Fibroblast of peridontal ligament (primary cell): Measurements from ENCODE around the gene NSRP1.
"Not testable (repeated sequence)": the region's sequence is repeated elsewhere in the genome, so short reads cannot be mapped to it uniquely, and the experiment has no call there.

Experiments
- DNase-seq: peaks from one replicate; pipeline ENCODE4 v3.0.0-alpha.2; 2010; ENCODE audit errors: extremely low read depth

NSRP1 gene

DNA sequence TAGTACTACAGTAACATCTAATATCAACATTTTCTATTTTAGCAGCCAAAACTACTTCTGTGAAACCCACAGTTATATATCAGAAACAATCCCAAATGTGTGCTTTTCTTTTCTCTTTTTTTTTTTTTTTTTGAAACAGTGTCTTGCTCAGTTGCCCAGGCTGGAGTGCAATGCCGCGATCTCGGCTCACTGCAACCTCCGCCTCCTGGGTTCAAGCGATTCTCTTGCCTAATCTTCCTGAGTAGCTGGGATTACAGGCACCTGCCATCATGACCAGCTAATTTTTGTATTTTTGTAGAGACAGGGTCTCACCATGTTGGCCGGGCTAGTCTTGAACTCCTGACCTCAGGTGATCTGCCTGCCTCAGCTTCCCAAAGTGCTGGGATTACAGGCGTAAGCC lies 2.0 kb downstream of the NSRP1 start:
- DNase-seq, result not testable (repeated sequence)

DNA sequence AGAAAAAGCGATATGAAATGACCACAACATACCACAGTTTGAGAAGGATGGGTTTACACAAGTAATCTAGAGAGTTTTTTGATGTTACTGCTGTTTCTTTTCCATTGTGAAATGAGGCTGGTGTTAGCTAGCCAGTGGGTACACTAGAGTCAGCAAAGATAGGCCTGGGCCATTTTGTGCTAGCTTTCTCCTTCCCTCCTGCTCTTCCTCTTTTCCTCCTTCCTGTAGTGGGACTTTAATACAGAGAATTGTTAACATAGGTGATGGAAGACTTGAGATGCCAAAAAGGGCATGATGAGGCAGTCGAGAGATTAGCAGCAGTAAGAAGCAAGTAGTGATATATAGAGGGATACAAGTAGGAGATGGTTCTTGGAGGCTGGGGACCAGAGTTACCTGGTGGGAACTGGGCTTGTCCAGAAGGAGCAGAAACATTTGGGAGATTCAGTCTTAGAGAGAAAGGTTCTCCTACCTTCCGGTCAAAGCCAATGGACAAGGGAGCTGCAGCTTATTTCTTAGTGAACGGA lies 7.7 kb downstream of the NSRP1 start:
- no peak for DNase-seq

DNA sequence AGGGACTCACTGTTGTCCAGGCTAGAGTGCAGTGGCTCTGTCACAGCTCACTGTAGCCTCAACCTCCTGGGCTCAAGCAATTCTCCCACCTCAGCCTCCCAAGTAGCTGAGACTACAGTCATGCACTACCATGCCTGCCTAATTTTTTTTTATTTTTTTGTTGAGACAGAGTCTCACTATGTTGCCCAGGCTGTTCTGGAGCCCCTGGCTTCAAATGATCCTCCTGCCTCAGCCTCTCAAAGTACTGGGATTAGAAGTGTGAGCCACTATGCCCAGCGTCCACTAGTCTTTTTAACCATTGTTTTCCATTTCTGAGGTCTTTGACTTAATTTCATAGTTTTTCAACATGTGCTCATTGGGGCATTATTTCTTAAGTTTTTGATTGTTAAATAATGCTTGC lies 13.5 kb downstream of the NSRP1 start:
- DNase-seq, result no peak

DNA sequence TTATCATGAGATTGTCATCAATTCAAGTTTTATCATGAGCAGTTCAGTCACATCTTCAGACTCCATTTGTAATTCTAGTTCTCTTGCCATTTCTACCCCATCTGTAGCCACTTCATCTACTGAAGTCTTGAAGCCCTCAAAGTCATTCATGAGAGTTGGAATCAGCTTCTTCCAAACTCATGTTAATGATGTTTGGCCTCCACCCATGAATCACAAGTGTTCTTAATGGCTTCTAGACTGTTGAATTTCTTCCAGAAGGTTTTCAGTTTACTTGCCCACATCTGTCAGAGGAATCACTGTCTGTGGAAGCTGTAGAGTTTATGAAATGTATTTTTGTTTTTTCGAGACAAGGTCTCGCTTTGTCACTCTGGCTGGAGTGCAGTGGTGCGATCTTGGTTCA lies 16.0 kb downstream of the NSRP1 start:
- no peak for DNase-seq

DNA sequence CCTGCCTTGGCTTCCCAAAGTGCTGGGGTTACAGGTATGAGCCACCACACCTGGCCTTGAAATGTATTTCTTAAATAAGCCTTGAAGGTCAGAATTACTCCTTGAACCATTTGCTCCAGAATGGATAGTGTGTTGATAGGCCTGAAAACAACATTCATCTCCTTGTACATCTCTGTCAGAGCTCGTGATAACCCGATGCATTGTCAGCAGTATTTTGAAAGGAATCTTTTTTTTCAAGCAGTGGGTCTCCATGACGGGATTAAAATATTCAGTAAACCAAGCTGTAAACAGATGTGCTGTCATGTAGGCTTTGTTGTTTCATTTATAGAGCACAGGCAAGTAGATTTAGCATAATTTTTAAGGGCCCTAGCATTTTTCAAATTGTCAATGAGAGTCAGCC lies 16.6 kb downstream of the NSRP1 start:
- no peak for DNase-seq

DNA sequence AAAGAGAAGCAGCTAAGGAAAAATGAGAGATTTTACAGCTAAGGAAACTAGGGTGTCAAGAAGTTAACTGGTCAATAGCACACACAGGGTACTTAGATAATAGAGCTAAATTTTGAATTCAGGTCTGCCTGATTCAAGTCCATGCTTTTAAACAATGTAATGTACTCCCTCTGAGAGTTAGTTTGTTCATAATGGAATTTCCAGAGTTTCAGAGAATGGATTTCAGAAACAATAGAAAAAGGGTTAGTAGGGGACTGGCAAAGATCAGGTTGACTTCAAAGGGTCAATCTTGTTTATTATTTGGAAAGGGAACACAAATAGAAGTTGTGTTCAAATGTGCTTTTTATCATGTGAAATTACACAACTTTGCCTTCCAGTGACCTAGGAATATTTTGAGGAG lies 17.9 kb downstream of the NSRP1 start:
- no peak for DNase-seq

DNA sequence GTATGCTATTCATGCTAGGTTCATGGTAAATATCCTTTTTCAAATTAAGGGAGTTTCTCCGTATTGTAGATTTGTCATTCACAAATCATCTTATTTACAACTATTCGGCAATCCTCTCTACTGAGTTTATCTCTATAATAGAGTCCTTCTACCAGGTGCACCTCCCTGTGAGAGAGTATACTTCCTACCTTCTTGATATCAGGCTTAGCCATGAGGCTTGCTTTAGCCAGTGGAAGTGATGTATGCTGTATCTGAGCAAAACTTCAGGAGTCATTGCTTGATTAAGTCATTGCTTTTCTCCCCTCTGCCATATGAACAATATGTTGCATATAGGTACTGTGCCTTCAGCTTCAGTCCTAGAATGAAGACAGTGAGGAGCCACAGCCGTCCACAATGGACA lies 20.5 kb downstream of the NSRP1 start:
- no peak for DNase-seq

DNA sequence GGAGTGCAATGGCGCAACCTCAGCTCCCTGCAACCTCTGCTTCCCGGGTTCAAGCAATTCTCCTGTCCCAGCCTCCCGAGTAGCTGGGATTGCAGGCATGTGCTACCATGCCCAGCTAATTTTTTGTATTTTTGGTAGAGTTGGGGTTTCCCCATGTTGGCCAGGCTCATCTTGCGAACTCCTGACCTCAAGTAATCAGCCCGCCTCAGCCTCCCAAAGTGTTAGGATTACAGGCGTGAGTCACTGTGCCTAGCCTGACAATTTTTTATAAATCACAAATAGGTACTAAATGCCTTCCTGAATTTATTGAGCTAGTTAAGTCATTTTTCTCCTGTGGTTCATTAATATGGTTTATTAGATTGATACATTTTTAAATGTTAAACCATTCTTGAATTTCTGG lies 31.2 kb downstream of the NSRP1 start:
- not testable (repeated sequence) for DNase-seq

DNA sequence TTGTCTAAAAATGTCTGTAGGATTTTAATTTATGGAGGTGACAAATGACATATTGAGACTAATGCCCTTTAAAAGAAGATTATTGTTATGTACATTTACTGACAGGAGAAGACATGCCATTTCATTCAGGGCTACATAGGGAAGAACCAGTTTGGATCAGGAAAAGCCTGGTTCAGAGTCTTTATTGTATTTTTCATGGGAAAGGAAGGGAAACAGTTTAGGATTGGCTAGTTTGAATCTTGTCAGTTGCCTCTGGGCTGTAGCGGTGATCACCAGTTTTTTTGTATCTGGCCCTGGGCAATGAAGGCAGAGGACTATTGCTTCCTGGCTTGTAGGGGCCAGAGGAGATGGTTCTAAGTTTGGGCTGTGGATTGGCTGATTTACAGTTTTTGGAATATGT lies 31.8 kb downstream of the NSRP1 start:
- DNase-seq, result no peak

DNA sequence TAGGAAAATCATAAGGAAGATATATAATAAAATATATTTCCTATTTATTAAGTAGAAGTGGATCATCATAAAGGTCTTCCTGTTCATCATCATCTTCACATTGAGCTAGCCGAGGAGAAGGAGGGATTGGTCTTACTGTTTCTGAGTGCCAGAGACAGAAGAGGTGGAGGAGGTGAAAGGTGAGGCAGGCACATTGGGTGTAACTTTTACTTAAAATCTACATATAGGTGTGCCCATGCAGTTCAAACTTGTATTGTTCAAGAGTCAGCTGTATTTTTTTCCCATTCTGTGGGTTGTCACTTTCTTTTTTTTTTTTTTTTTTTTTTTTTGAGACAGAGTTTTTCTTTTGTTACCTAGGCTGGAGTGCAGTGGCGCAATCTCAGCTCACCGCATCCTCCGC lies 34.9 kb downstream of the NSRP1 start:
- no peak for DNase-seq

DNA sequence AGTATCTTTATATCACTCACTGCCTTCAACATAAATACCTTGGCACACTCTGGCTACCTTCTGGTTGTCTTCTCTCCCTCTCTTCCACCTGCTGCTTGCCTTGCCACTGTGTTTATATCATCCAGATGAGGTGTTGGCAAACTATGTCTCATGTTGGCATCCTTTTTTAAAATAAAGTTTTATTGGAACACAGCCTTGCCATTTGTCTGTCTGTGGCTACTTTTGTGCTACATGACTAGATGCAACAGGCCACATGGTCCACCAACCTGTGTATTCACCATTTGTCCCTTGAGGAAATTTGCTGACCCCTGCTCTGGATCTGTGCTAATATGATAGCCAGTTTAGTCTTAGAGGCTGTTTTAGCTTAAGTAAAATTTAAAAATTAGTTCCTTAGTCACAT lies 36.8 kb downstream of the NSRP1 start:
- no peak for DNase-seq

DNA sequence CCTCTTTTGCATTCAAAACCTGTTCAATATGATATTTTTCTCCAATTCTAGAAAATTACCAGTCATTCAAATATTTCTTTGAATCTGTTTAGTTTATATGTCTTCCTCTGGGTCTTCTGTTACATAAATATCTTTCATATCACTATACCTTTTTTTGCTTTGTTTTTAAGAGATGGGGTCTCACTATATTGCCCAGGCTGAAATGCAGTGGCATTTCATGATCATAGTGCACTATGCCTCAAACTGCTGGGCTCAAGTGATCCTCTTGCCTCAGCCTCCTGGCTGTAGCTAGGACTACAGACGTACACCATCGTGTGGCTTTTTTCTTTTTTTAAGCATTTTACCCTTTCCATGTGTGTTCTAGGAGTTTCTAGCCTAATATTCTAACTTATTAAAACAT lies 38.8 kb downstream of the NSRP1 start:
- DNase-seq, result no peak

DNA sequence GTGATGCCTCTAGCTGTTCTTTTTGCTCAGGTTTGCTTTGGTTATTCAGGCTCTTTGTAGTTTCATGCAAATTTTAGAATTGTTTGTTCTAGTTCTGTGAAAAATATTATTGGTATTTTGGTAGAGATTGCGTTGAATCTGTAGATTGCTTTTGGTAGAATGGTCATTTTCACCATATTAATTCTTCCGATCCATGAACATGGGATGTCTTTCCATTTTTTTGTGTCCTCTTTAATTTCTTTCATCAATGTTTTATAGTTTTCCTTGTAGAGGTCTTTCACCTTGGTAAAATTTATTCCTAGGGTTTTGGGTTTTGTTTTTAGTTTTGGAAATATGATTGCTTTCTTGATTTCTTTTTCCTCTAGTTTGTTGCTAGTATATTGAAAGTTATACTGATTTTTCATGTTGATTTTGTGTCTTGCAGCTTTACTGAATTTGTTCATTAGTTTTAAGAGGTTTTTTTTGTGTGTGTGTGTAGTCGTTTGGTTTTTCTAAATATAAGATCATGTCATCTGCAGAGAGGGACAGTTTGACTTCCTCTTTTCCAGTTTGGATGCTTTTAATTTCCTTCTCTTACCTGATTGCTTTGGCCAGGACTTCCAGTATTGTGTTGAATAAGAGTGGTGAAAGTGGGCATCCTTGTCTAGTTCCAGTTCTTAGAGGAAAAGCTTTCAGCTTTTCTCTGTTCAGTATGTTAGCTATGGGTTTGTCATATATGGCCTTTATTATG lies 42.4 kb downstream of the NSRP1 start:
- DNase-seq, result no peak

DNA sequence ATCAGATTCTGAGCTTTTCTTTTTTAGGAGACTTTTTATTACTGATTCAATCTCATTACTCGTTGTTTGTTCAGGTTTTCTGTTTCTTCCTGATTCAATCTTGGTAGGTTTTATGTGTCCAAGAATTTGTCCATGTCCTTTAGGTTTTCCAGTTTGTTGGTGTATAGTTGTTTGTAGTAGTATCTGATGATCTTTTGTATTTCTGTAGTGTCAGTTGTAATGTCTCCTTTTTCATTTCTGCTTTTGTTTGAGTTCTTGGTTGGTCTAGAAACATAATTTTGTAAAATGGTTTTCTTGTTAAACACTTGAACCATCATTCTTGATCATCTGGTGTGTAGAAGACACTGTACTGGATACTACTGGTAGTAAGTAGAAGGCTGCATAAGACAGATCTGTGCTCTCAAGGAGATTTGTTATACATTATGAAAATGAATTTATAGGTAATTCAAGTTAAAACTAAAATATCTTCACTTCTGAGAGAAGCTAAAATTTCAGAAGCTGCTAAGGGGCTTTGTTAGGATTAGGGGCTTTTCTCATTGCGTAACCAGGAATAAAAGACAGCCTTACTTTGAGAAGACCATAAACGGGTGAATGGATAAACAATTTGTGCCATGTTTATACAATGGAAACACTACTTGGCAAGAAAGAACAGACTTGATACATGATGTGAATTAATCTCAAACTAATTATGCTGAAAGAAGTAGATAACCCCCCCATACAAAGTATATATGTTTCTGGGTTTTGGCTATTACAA lies 44.0 kb downstream of the NSRP1 start:
- no peak for DNase-seq

DNA sequence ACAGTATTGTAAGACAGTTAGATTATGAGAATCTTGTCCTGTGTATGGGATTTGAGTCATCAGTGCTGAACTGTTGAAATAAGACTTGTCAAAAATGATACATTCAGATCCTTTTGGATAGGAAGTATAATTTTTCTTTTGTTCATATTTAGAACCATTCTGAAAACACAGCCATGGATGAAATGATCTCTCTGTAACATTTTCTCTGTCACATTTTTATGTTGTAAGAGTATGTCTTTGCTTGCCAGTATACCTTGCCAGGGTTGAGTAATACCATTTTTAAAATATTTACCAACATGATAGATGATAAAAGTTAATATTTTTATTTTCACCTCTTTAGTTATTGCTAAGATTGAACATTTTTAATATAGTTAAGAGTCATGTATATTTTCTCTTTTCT lies 45.0 kb downstream of the NSRP1 start:
- DNase-seq, result no peak

DNA sequence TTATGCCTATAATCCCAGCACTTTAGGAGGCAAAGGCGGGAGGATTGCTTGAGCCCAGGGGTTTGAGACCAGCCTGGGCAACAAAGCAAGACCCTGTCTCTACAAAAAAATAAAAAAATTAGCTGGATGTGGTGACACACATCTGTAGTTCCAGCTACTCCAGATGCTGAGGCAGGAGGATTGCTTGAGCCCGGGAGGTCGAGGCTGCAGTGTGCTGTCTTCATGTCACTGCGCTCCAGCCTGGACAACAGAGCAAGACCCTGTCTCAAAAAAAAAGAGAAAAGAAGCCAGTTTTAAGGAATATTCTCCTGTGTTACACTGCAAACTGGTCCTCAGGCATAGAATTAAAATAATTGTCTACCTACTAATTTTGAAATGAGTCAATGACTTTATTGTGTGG lies 47.9 kb downstream of the NSRP1 start:
- DNase-seq, result no peak

DNA sequence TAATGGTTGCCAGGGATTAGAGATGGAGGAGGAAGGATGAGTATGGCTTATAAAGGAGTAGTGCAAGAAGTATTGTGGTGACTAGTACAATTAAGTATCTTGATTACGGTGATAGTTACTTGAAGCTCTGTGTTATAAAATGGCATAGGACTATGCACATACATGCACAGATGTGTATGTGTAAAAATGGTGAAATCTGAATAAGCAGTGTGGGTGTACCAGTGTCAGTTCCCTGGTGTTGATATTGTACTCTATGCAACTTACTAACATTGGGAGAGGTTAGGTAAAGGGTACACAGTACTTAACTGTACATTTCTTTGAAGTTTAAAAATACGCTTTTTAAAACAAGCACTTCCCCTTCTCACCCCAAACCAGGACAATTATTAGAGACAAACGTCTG lies 48.5 kb downstream of the NSRP1 start:
- no peak for DNase-seq

DNA sequence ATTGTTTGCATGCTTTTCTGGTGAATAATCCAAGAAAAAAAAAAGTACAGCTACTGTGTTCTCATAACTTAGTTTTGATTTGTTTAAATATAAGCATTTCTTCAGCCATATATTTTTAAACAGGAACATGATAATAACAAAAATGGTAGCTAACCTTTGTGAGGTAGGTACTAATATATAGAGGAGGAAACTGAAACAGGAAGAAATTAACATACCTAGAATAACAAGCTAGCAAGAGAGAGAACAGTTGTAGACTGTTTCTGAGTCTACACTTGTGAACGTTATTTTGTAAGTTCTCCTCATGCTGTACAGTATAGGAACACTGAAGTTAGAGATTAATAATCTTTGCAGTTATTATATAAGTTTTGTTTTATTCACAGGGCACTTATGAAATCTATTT lies 49.3 kb downstream of the NSRP1 start:
- no peak for DNase-seq

DNA sequence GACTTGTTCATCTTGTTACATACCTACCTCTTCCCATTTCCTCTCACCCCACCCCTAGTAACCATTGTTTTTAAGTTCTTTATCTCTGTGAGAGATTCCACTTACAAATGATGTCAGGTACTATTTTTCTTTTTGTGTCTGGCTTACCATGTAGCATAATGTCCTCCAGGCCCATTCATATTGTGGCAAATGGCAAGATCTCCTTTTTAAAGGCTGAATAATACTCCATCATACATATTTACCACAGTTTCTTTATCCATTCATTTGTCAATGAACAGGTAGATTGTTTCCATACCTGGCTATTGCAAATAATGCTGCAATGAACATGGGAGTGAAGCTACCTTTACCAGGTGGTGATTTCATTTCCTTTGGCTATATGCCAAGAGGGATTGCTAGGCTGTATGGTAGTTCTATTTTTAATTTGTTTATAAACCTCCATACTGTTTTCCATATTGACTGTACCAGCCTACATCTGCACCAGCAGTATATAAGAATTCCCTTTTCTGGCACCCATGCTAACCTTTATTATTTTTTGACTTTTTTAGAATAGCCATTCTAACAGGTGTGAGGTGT lies 53.9 kb downstream of the NSRP1 start:
- no peak for DNase-seq

DNA sequence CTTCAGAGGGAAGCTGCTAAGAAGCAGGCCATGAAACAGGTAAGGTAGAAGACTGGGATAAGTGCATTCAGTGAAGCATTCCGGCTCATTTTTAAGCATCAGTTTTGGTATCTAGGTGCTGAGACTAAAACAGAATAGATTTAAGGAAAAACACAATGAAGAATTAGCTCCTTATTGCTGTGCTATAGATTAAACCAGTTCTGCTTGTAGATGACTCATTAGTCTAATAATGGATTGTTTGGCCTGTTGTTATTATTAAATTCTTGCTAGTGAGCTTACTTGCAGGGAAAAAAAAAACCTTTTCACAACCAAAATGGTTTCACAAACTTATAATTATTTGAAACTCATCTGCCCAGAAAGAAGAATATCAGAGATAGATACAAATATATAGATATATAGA lies 55.9 kb downstream of the NSRP1 start:
- DNase-seq, result no peak

DNA sequence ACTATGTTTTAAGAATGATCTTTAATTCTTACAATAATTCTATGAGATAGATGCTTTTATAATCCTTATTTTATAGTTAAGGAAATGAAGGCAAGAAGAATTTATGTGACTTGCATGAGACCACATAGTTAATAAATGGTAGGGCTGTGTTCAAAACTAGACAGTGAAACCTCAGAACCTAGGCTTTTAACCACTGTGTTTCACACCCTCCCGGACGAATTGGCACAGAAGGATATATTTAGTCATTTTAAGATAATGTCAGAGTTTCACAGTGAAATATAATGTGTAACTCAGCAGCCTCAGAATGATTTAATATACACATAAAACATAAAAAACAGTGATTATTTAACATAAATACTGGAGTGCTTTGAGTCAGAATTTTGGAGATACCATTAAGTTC lies 57.0 kb downstream of the NSRP1 start:
- no peak for DNase-seq

DNA sequence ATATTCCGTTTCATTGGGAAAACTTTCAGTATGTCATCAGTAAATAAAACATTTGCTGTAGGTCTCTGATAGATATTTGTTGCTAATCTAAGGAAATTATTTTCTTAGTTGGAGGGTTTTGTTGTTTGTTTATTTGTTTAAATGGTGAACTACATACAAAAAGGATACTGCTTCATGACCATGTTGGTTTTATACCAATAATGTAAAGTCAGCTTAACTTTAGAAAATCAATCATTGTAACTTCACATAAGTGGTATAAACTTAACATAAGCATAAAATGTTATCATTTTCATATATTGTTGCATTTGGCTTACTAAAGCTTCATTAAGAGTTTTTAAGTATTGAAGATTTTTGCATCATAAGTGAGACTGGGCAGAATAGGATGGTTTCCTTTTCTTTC lies 57.9 kb downstream of the NSRP1 start:
- DNase-seq, result no peak

DNA sequence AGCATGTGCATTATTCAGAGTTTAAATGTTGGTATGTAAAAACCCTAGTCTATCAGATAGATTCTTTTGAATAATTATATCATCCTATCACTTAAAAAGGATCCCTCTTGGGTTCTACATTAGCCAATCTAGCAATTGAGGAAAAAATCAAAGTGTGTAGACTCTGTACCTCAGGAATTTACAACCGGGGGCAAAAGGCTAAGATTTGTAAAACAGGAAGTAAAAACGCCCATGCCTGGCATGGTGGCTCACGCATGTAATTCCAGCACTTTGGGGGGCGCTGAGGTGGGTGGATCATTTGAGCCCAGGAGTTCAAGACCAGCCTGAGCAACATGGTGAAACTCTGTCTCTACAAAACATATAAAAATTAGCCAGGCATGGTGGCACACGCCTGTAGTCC lies 60.2 kb downstream of the NSRP1 start:
- no peak for DNase-seq
